Dendritic cell treated with granulocyte-macrophage colony-stimulating factor and Interleukin-4, amounts not matched to agents 40 ng/mL and 50 ng/mL, for 4 days (primary cell): Measurements from ENCODE around the gene MUC6.

Experiments
- H3K27ac Mint-ChIP-seq: one replicate; pipeline ENCODE4 v1.8.0; 2022; ENCODE audit warnings: mild to moderate bottlenecking, mixed read lengths
- H3K27me3 Mint-ChIP-seq: one replicate; pipeline ENCODE4 v1.8.0; 2022; ENCODE audit warnings: mild to moderate bottlenecking, mixed read lengths
- H3K36me3 Mint-ChIP-seq: one replicate; pipeline ENCODE4 v1.8.0; 2022; ENCODE audit warnings: low read depth, mixed read lengths
- H3K4me1 Mint-ChIP-seq: one replicate; pipeline ENCODE4 v1.8.0; 2022; ENCODE audit warnings: low read depth, mixed read lengths
- H3K4me3 Mint-ChIP-seq: one replicate; pipeline ENCODE4 v1.8.0; 2022; ENCODE audit warnings: mild to moderate bottlenecking, moderate library complexity, mixed read lengths
- H3K9me3 Mint-ChIP-seq: one replicate; pipeline ENCODE4 v1.8.0; 2022; ENCODE audit warnings: mixed read lengths
- intact Hi-C: fragments of 100-400 bp; cut with micrococcal nuclease; formaldehyde crosslinking; loops from one replicate; pipeline ENCODE4 v1.15.0; 2022

The MUC6 gene

DNA sequence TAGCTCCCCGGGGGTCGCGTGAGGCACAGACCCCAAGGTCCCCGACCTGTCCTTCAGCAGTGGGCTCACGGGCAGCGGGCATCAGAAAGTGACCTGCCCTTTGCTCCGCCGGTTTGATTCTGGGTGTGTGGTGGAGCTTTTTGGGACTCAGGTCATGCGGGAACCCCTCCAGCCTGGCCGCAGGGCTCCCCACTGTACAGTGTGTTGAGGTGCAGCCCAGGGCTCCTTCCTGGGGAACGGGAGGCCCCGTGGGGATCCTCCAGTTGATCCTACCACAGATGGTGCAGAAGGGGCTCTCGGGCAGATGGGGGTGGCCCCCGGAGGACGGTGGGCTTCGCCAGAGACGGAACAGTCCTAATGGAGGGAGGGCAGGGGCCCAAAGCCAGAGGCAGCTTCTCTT, 24.2 kb downstream of the MUC6 start:
- no peaks in the 10 kb centered on the region for H3K27me3 Mint-ChIP-seq
- no peak overlapping the region for H3K27ac Mint-ChIP-seq
- peaks cover 100% of the 10 kb centered on the region for H3K36me3 Mint-ChIP-seq
- H3K4me1 Mint-ChIP-seq = peaks cover 38% of the 10 kb centered on the region
- no peak overlapping the region for H3K4me3 Mint-ChIP-seq
- intact Hi-C loops = no loop called here
- peaks cover 13% of the 10 kb centered on the region for H3K9me3 Mint-ChIP-seq

DNA sequence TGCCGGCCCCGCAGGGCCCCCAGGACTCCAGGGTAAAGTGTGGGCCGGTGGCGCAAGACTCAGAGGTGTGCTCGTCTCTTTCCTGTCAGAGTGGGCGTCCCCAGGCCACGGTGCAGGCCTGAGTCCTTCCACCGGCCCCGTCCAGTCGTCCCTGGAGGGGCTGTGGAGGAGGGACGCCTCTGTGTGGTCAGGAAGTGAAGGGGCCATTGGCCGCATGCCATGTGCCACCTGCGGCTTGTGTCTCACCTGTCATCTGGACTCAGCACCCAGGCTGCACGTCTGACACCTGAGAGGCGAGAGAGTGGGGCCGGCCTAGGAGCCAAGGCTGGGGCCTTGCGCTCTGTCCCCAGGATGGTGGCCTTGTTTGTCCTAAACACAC, 25.2 kb downstream of the MUC6 start:
- H3K27ac Mint-ChIP-seq = no peak overlapping the region
- H3K27me3 Mint-ChIP-seq = no peaks in the 10 kb centered on the region
- intact Hi-C loops = no loop called here
- peaks cover 100% of the 10 kb centered on the region for H3K36me3 Mint-ChIP-seq
- H3K4me1 Mint-ChIP-seq = peaks cover 28% of the 10 kb centered on the region
- no peak overlapping the region for H3K4me3 Mint-ChIP-seq
- peaks cover 3% of the 10 kb centered on the region for H3K9me3 Mint-ChIP-seq

DNA sequence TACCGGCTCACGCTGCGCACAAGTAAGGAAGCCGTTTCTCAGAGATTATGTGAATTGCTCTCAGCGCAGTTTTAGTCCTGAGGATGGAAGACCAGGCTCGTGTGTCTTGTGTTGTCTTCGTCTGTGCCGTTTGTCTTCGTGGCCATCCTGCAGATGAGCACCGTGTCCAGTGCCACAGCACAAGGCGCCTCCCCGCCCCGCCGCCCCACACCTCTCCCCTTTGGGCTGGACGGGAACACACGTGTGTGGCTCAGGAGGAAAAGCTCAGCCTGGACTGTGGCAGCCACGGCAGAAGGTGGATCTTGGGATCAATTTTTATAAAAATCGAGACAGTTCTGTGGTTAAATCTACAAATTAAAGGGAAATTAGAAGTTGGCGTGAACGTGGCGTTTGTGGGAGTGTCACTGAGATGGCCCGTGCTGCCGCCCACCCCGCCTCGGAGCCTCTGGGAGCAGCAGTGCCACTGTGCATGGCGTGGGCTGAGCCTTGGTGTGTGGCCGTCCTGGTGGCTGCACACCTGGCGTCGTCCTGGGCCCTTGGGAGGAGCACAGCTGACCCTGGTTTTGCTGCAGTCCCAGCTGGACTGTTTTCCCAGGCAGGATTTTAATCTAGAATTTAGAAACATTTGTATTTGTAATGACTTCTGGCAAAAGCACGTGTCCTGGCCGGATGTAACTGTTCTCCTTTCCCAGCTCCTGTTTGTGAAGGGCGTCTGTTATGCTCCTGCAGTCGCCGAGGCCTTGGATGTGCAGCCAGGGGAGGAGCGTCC, 25.8 kb downstream of the MUC6 start:
- no peak overlapping the region for H3K4me3 Mint-ChIP-seq
- intact Hi-C loops = no loop called here

DNA sequence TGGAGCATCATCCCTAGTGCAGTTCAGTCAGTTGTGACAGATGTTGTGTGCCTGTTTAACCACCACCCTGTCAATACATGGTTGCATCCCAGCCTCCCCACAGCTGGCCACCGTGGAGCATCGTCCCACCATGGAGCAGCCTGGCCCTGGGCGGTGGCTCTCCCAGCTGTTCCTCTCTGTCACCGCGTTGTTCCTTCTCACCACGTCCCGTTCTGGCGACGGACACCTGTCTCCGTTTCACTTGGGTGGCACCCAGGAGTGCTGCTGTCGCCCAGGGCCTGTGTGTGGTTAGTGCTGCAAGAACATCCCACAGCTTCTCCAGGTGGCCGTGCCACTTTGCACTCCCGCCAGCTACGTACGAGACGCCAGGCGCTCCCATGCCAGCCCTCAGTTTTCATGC, 26.5 kb downstream of the MUC6 start:
- Mint-ChIP-seq H3K4me1 (peaks cover 15% of the 10 kb centered on the region), H3K4me3 (no peak overlapping the region), H3K27ac (no peak overlapping the region), H3K27me3 (no peaks in the 10 kb centered on the region), H3K36me3 (peaks cover 100% of the 10 kb centered on the region), H3K9me3 (no peaks in the 10 kb centered on the region)
- intact Hi-C loops = no loop called here

More for the DNA sequence above, 25.8 kb downstream of the MUC6 start:
- no peak overlapping the region for H3K27ac Mint-ChIP-seq
- peaks cover 22% of the 10 kb centered on the region for H3K4me1 Mint-ChIP-seq
- H3K9me3 Mint-ChIP-seq = no peaks in the 10 kb centered on the region
- H3K27me3 Mint-ChIP-seq = no peaks in the 10 kb centered on the region
- H3K36me3 Mint-ChIP-seq = peaks cover 100% of the 10 kb centered on the region

DNA sequence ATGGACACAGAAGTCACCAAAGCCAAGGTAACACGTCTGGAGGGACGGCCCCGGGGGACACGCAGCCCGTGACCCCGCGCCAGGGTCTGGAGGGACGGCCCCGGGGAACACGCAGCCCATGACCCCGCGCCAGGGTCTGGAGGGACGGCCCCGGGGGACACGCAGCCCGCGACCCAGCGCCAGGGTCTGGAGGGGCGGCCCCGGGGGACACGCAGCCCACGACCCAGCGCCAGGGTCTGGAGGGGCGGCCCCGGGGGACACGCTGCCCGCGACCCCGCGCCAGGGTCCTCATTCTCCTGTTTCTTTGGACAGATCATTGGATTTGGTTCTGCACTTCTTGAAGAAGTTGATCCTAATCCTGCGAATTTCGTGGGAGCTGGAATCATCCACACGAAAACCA, 27.1 kb downstream of the MUC6 start:
- H3K4me1 Mint-ChIP-seq = peaks cover 13% of the 10 kb centered on the region
- no peak overlapping the region for H3K4me3 Mint-ChIP-seq
- no peak overlapping the region for H3K27ac Mint-ChIP-seq
- intact Hi-C loops = no loop called here
- H3K27me3 Mint-ChIP-seq = no peaks in the 10 kb centered on the region
- H3K36me3 Mint-ChIP-seq = peaks cover 100% of the 10 kb centered on the region
- no peaks in the 10 kb centered on the region for H3K9me3 Mint-ChIP-seq

DNA sequence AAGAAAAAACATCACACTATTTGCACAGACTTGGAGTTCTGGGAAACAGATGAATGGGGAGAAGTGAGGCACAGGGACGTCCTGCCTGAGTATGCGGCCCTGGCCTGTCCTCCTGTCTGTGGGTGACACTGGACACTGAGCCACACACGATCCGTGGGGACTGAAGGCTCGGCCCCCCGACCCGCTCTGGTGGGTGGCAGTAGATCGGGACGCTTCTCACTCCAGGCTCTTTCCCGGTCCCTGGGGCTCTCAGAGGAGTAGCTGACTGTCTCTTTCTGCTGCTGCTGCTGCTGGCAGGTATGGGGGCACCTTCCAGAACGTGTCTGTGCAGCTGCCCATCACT, 27.7 kb downstream of the MUC6 start:
- no peak overlapping the region for H3K27ac Mint-ChIP-seq
- intact Hi-C loops = no loop called here
- H3K4me1 Mint-ChIP-seq = peaks cover 13% of the 10 kb centered on the region
- no peaks in the 10 kb centered on the region for H3K27me3 Mint-ChIP-seq
- no peaks in the 10 kb centered on the region for H3K9me3 Mint-ChIP-seq
- H3K4me3 Mint-ChIP-seq = no peak overlapping the region
- peaks cover 100% of the 10 kb centered on the region for H3K36me3 Mint-ChIP-seq

DNA sequence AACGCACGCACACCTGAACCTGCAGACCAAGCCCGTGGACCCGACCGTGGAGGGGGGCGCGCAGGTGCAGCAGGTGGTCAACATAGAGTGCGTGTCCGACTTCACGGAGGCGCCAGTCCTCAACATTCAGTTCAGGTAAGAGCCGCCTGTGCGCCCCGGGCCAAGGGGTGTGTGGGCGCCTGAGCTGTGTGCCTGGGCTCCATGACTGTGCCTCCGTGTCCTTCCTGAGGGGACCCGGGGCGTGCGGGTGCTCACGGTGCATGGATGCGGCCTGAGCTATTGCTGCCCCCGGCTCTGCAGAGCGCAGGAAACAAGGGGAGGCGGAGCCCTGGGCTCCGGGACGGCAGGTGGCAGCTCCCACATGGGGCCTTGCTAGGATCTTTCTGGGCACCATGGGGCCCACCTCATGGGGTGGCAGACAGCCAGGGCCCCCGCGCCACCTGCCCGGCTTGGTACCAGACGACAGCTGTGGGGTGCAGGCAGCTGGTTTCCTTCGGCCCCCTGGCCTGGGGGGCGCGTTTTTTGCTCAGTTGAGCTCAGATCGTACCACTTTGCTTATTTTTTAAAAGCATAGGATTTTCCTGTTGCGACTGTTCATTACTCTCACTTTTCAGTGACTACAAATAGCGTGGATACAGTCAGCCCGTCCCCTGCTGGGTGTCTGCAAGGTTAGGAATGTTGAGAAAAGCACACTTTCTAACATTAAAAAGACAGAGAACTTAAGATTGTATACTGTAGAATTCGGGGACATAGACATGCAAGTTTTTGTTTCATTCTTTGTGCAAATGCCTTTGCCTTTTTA, 28.3 kb downstream of the MUC6 start:
- Mint-ChIP-seq H3K27me3 (no peaks in the 10 kb centered on the region), H3K4me3 (no peak overlapping the region), H3K9me3 (no peaks in the 10 kb centered on the region), H3K36me3 (peaks cover 100% of the 10 kb centered on the region), H3K27ac (no peak overlapping the region), H3K4me1 (peaks cover 13% of the 10 kb centered on the region)
- intact Hi-C loops = no loop called here

DNA sequence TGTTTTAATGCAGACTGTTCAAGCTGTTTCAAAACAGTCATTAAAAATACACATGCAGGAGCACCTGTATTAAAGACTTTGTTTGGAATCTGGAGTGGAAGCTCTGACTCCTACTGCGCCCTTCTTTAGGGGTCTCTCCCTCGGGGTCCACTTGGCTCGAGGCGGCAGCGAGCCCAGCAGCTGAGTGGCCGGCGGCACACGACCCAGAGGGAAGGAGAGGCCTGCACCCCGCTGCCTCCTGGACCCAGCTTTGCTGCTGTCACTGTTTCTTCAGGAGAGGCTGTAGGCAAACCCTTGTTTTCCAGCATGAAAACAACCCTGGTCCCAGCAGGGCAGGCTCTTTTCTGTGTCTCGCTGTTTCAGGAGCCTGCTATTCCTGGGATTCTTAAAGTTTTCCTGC, 29.2 kb downstream of the MUC6 start:
- Mint-ChIP-seq H3K27me3 (no peaks in the 10 kb centered on the region), H3K36me3 (peaks cover 100% of the 10 kb centered on the region), H3K4me1 (peaks cover 13% of the 10 kb centered on the region), H3K9me3 (no peaks in the 10 kb centered on the region), H3K27ac (no peak overlapping the region), H3K4me3 (no peak overlapping the region)
- intact Hi-C loops = no loop called here

DNA sequence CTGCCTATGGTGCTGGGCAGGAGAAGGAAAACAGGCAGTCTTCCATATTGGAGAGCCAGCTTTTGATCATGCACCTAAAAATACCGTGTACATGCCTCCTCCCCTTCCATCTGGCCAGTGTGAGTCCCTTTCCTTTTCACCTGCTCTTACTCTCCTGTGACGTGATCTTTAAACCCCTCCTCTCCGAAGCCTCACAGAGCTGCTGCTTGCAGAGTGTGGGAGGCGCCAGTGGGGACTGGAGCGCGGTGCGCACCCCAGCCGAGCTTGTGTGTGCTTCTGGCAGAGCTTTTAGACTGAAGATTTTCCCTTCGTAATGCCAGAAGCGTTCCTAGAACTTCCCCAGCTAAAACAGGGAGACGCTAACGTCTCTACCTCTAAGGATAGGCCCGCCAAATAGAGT, 29.8 kb downstream of the MUC6 start:
- Mint-ChIP-seq H3K27me3 (no peaks in the 10 kb centered on the region), H3K27ac (no peak overlapping the region), H3K36me3 (peaks cover 100% of the 10 kb centered on the region), H3K9me3 (no peaks in the 10 kb centered on the region), H3K4me1 (peaks cover 17% of the 10 kb centered on the region), H3K4me3 (no peak overlapping the region)
- intact Hi-C loops = no loop called here

DNA sequence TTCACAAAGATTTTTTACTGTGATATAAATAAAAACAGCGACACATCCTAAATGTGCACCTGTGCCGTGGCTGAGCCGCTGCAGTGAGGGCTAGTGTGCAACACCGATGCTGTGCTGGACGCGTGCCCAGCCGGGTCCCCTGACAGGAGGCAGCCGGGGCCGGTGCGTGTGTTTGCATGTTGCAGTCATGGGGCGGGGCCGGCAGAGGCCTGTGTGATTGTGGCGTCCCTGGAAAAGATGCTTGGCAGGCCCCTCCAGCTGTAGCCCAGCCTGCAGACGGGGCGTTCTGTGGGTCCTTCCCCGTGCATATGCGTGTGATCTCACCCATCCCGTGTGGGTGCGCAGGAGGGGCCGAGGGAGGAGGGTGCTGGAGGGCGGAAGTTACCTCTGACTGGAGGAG, 30.6 kb downstream of the MUC6 start:
- H3K36me3 Mint-ChIP-seq = peaks cover 100% of the 10 kb centered on the region
- intact Hi-C loops = no loop called here
- H3K27me3 Mint-ChIP-seq = no peaks in the 10 kb centered on the region
- H3K9me3 Mint-ChIP-seq = no peaks in the 10 kb centered on the region
- no peak overlapping the region for H3K27ac Mint-ChIP-seq
- no peak overlapping the region for H3K4me3 Mint-ChIP-seq
- peaks cover 25% of the 10 kb centered on the region for H3K4me1 Mint-ChIP-seq

DNA sequence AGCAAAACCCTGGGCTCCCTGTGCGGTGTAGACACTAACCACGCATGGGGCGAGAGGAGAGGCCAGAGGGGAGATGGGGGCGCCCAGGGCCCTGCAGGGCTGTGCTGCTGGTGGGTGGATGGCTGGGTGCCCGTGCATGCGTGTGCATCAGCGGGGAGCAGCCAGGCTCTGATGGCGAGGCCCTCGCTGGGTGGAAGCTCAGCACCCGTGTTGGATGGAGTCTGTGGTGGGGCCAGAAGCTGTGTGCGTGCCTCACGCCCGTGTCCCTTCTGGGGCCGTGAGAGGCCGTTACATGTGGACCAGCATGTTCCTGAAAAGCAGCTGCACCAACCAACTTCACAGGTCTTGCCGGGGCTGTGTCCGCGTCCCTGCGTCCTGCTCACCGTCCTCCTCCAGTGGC, 33.4 kb downstream of the MUC6 start:
- Mint-ChIP-seq H3K36me3 (peaks cover 100% of the 10 kb centered on the region), H3K4me1 (peaks cover 26% of the 10 kb centered on the region), H3K9me3 (no peaks in the 10 kb centered on the region), H3K27me3 (no peaks in the 10 kb centered on the region), H3K4me3 (no peak overlapping the region), H3K27ac (no peak overlapping the region)
- intact Hi-C loops = no loop called here

DNA sequence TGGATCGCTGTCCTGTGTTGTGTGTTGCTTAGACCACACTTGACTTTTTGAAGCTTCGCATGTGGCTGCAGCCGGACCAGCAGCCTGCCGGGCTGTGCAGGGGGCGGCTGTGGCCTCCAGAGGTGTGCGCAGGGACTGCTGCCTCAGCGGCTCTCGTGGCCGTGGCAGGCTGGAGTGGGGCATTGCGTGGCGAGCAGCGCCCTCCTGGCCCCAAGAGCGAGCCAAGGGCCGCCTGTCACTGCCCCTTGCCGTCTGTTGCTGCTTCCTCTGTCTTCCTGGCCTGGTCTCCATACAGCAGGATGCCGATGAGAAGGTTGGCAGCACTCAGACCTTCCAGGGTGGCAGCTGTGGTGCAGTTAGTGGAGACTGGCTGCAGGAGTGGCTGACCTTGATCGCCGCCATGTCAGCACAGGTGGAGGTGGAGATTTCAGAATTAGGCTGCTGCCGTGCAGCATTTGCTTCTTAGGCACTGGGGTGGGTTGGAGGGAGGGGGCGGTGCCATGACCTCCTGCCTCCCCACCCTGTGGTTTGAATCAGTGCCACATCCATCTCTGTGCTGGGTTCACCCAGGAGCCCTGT, 34.0 kb downstream of the MUC6 start:
- Mint-ChIP-seq H3K27ac (no peak overlapping the region), H3K36me3 (peaks cover 100% of the 10 kb centered on the region)

DNA sequence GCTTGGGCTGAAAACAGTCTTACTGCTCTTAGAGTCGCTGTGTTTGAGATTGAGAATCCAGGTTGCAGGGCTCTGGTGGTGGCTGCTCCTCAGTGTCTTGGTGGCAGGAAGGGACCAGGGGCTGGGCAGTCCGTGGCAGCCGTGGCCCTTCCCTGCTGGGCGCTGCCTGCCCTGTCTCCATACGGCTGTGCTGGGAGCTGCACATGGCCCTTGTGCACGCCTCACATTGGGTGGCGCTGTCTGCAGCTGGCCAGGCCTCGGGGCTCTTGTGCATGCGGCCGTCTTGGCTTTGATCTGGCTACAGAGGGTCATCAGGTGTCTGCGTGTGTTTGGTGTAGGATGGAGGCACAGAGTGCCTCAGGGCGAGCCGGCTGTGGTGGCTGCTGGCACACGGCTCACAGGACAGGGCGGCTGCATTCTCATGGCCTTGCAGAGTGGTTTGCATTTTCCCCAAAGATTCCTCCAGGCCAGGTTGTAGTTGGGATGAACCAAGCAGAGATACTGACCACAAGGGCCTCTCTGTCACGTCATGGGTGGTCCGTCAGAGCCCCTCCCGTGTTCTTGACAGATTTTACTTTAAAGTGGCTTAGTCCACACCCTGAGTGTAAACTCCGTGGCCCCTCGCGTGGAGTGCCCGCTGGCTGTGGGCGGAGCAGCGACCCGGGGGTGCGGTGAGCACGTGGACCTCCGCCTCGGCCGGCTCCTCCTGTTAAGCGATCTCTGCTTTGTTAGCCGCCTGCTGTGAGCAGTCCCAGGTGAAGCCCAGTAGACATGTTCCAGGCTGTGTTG, 34.7 kb downstream of the MUC6 start:
- no peak overlapping the region for H3K27ac Mint-ChIP-seq
- H3K27me3 Mint-ChIP-seq = no peaks in the 10 kb centered on the region
- H3K36me3 Mint-ChIP-seq = peaks cover 100% of the 10 kb centered on the region
- no peak overlapping the region for H3K4me3 Mint-ChIP-seq
- intact Hi-C loops = no loop called here
- H3K4me1 Mint-ChIP-seq = peaks cover 32% of the 10 kb centered on the region
- H3K9me3 Mint-ChIP-seq = no peaks in the 10 kb centered on the region

More for the DNA sequence above, 34.0 kb downstream of the MUC6 start:
- Mint-ChIP-seq H3K4me3 (no peak overlapping the region), H3K27me3 (no peaks in the 10 kb centered on the region), H3K4me1 (peaks cover 26% of the 10 kb centered on the region), H3K9me3 (no peaks in the 10 kb centered on the region)
- intact Hi-C loops = no loop called here
